GM19395 (cell line): ENCODE measurements around the gene CALML3.

Source experiments
- ATAC-seq: cut with Tn5 transposase; IDR thresholded peaks from one replicate; pipeline ENCODE4 v1.9.1; 2021; ENCODE audit warnings: mild to moderate bottlenecking, moderate library complexity; ENCODE audit not compliant: unreplicated experiment

The CALML3 gene

GRCh38 chr10:5538446-5538845 is 13.7 kb downstream of the CALML3 start:
- ATAC-seq, result no peak

GRCh38 chr10:5538892-5539651 is 14.3 kb downstream of the CALML3 start:
- ATAC-seq, result no peak

GRCh38 chr10:5540080-5540479 is 15.3 kb downstream of the CALML3 start:
- no peak for ATAC-seq

- no peak for ATAC-seq
These were observed 16.1 kb downstream of the CALML3 start for GRCh38 chr10:5540891-5541290.

GRCh38 chr10:5542100-5542499 is 17.3 kb downstream of the CALML3 start:
- no peak for ATAC-seq

- ATAC-seq, result no peak
These were observed 18.9 kb downstream of the CALML3 start for GRCh38 chr10:5543623-5544022.

- no peak for ATAC-seq
These were observed 19.6 kb downstream of the CALML3 start for GRCh38 chr10:5544216-5544805.

GRCh38 chr10:5545011-5545410 is 20.2 kb downstream of the CALML3 start:
- ATAC-seq, result no peak

- ATAC-seq, result no peak
These were observed 20.6 kb downstream of the CALML3 start for GRCh38 chr10:5545426-5545777.

- no peak for ATAC-seq
These were observed 21.3 kb downstream of the CALML3 start for GRCh38 chr10:5545778-5546710.

- ATAC-seq, result no peak
These were observed 22.3 kb downstream of the CALML3 start for GRCh38 chr10:5546891-5547680.

- no peak for ATAC-seq
These were observed 22.8 kb downstream of the CALML3 start for GRCh38 chr10:5547681-5547930.

- ATAC-seq, result no peak
These were observed 23.3 kb downstream of the CALML3 start for GRCh38 chr10:5547931-5548660.

GRCh38 chr10:5549462-5550249 is 24.9 kb downstream of the CALML3 start:
- no peak for ATAC-seq

GRCh38 chr10:5550250-5550545 is 25.4 kb downstream of the CALML3 start:
- ATAC-seq, result no peak

- ATAC-seq, result no peak
These were observed 26.1 kb downstream of the CALML3 start for GRCh38 chr10:5550621-5551530.

GRCh38 chr10:5551531-5552375 is 27.0 kb downstream of the CALML3 start:
- ATAC-seq, result no peak
